Lower leg skin (tissue), 3 donors: ENCODE data around the gene CDHR1.

Experiments used
- CTCF ChIP-seq, 3 donors: fragments of 450-650 bp; IDR thresholded peaks; one replicate each; pipeline ENCODE4 v1.5.1; 2016; ENCODE audit warnings: antibody characterized with exemption in 3 of 3, mild to moderate bottlenecking in 3 of 3, moderate library complexity in 2 of 3
- POLR2A ChIP-seq, 2 donors: fragments of 450-650 bp; IDR thresholded peaks; one replicate each; pipeline ENCODE4 v1.6.1; 2016 to 2017; ENCODE audit warnings: antibody characterized with exemption in 2 of 2, mild to moderate bottlenecking in 1 of 2, moderate library complexity in 1 of 2

DNA sequence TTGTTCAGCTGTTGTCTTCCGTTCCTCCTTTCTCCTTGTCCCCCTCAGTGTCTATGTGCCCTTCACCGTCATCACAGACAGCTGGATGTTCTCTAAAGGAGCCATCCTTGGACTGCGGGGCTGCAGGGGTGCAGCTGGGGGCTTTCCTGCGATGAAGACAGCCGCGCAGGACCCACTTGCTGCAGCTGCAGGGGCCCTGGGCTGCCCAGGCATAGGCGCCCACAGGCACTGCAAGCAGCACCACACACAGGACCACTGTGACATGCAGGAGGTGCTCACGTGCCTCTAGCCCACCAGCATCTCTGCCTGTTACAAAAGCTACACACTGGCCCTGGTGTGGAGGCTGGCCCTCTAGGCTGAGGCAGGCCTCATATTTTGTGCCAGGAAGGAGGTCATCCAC lies 27.6 kb downstream of the CDHR1 start:
- TF ChIP-seq CTCF (IDR thresholded peaks at IDR 0.05), result no peak
- no peak for TF ChIP-seq POLR2A (IDR thresholded peaks at IDR 0.05)
